Measurements from ENCODE around the gene SFMBT2.
"Not testable (repeated sequence)": the region's sequence is repeated elsewhere in the genome, so short reads cannot be mapped to it uniquely, and the experiment has no call there.

The SFMBT2 gene

GRCh38 chr10:7300384-7300971 is 110.4 kb downstream of the SFMBT2 start:
- no peak for DNase-seq (ENCODE audit: low read depth, low spot score)

- not testable (repeated sequence) for DNase-seq (ENCODE audit: low read depth, low spot score)
Observed at GRCh38 chr10:7299601-7300325, 111.1 kb downstream of the SFMBT2 start.

DNA sequence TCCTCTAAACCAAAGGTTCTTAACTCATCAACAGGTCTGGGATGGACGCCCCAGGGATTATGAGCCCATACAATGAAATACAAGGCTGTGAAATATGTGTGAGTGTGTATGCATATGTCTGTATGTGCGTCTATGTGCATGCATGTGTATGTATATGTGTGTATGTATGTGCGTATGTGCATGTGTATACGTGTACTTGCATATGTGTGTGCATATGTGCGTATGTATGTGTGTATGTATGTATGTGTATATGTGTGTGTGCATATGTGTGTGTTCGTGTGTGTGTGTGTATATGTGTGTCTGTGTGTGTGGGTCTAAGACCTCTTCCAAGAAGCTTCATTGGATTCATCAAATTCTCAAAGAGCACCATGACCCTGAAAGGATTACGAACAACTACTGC is 112.3 kb downstream of the SFMBT2 start:
- no peak for DNase-seq (ENCODE audit: low read depth, low spot score)

DNA sequence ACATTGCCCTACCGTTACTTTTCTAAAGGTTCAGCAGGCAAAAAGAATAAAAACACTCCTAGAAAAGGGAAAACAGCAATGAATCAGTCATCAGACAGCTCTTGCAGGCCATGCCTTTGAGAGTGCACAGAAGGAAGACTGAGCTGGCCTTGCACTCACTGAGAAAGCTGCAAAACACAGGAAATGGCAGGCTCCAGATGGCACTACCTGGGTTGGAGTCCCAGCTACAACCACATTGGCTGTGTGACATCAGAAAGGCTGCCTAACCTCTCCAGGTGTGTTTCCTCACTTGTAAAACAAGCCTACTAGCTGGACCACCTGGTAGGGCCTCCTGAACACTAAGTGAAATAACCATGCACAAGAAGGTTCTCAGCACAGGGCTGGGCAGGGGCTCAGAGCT is 113.7 kb downstream of the SFMBT2 start:
- no peak for DNase-seq (ENCODE audit: low read depth, low spot score)

GRCh38 chr10:7296648-7297047 is 114.2 kb downstream of the SFMBT2 start:
- DNase-seq (ENCODE audit: low read depth, low spot score): no peak

- no peak for DNase-seq (ENCODE audit: low read depth, low spot score)
Observed at GRCh38 chr10:7296076-7296475, 114.8 kb downstream of the SFMBT2 start.

DNA sequence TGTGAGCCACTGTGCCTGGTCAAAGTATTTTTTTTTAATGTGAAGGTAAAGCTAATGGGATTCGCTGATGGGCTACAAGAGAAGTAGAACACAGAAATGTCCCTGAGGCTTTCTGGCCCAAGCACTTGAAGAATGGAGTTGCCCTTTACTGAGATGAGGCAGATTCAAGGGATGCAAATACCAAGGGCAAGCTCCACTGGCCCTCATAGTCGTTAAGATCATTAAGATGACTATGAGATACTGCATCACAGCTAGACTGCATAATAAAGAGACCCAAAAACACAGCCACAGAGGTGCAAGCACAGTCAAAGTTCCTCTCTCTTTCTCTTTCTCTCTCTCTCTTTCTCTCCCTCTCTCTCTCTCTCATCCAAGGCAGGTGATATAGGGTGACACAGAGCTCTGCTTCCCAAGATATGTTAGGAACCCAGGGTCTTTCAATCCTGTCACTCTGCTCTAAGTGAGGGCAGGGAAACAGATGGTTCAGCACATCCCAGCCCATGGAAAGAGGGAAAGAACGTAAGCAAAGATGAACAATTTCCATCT is 117.4 kb downstream of the SFMBT2 start:
- DNase-seq (ENCODE audit: low read depth, low spot score): no peak

GRCh38 chr10:7291487-7292270 is 119.2 kb downstream of the SFMBT2 start:
- DNase-seq (ENCODE audit: low read depth, low spot score): no peak

DNA sequence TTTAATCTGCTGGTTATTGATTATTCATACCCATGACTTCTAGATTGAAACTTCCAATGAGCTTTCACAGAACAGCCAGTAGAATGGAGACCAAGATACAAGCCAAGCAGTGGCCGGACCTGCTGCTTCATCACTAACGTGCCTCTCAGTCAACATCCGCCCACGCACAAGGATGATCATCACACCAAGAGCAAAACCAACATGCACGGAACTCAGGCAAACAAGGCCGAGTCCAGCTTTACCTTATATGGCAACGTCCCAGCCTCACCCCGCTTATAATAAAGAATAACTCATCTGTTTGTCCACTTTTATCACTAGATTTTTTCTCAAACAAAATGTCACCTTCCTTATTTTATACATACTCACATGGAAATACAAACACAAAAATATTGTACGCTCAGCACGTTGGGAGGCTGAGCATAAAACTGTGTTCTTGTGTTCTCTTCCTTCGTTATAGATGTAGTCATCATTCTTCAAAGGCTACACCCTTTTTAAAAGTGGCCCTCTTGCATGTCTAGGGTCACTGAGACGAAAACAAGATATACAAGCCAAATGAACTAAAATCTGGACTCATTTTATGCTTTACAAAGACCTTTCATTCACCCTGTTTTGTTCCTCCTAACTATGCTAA is 122.7 kb downstream of the SFMBT2 start:
- DNase-seq (ENCODE audit: low read depth, low spot score): no peak

DNA sequence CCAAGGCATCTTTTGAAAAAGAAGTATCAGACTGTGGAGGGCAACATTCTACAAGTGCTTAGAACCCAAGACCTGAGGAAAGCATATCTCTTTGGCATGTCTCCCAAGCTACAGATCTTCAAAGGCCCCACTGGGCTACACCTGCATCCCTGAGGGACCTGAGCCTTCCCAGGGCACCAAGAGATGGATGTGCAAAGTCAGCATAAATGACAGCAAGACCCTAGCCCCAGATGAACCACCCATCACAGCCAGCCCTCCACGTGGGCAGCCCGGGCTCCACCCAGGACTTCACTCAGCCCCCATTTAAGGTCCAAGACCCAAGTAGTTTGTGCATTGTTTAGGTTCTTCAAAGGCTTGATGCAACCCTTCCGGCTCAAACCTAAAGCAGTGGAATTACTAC is 123.5 kb downstream of the SFMBT2 start:
- DNase-seq (ENCODE audit: low read depth, low spot score): no peak

- no peak for DNase-seq (ENCODE audit: low read depth, low spot score)
Observed at GRCh38 chr10:7285522-7286322, 125.1 kb downstream of the SFMBT2 start.

- no peak for DNase-seq (ENCODE audit: low read depth, low spot score)
Observed at GRCh38 chr10:7283246-7283645, 127.6 kb downstream of the SFMBT2 start.

DNA sequence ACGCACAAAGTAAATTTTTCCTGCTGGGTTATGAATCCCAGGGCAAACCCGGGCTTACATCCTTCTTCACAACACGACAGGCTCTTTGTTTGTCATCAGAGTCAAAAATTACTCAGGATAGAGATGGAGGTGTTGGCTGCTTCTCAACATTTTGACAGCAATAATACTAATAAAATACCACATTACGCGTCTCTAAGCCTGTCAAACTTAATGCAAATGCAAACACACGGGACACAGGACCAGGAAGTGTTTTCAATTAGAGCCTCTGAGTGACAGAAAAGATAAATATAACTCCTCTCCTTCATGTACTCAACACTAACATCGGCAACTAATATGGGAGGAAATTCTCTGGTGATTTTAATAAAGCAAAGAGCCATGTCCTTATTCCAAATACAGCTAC is 128.4 kb downstream of the SFMBT2 start:
- DNase-seq (ENCODE audit: low read depth, low spot score): no peak

DNA sequence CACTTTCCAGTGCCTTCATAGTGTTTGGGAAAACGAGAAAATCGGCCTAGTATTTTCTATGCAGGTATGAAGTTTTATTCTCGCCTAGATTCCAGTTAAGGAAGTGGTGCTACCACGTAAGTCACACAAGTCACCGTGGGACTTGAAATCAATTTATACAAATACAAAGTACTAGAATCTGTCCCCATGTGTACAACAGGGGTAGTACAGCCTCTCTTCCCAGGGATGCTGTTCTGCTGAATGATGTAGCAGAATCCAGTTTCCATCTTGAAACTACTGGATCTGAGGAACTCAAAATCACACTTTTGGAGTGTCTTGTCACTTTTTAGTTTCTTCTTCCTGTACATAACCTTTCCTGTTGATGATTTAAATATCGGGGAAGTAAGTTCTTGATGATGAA is 129.4 kb downstream of the SFMBT2 start:
- DNase-seq (ENCODE audit: low read depth, low spot score): no peak

DNA sequence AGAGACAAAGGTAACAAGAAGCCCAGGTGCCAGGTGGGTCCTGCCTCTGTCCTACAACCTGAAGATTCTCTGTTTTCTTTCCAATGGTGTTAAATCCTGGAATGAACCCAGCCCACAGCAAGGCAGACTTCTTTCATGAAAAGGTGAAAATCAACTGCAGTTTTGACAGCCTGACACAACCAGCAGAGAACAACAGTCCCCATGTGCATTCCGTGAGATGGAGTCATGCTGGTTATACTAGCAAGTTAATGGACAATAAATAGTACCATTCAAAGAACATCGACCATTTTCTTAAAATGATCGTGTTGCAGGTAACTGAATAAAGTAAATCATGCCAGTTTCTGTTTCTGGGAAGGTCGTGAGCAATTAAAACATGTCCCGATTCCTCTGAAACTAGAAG is 131.5 kb downstream of the SFMBT2 start:
- no peak for DNase-seq (ENCODE audit: low read depth, low spot score)

- DNase-seq (ENCODE audit: low read depth, low spot score): no peak
Observed at GRCh38 chr10:7277867-7278266, 133.0 kb downstream of the SFMBT2 start.

GRCh38 chr10:7277432-7277831 is 133.4 kb downstream of the SFMBT2 start:
- no peak for DNase-seq (ENCODE audit: low read depth, low spot score)

DNA sequence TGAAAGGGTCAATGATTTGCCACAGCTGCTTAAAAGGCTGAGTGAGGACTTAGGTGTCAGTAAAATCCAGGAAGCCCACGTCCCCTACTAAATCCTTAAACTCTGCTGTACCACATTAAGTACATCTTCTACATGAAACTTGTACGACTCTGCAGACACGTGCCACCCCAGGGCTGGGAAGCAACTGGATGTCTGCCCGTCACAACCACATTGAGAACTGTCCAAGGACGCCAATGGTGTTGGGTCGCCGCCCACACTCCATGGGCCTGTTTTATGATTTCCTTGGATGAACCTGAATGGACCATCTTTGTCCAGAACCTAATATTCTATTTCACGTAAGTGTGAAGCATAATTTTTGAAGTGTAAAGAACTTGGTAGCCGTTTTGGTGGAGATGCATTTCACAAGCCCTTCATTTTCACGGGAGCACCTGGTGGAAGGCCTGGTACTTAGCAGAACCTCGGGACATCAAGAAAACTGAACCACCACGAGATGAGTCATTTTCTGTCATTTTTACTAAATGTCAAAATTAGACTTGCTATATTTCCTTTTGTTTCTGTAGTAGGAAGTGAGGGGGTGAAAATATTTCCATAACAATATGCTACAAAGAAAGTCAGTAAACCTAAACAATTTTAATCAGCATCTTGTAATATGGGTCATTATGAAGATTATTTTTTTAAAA is 134.9 kb downstream of the SFMBT2 start:
- DNase-seq (ENCODE audit: low read depth, low spot score): no peak

DNA sequence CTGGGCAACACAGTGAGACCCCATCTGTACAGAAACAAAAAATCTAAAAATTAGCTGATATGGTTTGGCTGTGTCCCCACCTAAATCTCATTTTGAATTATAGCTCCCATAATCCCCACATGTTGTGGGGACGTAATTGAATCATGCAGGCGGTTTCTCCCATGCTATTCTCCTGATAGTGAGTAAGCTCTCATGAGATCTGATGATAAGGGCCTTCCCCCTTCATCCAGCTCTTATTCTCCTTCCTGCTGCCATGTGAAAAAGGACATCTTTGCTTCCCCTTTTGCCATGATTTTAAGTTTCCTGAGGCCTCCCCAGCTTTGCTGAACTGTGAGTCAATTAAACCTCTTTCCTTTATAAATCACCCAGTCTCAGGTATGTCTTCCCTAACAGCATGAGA is 136.5 kb downstream of the SFMBT2 start:
- no peak for DNase-seq (ENCODE audit: low read depth, low spot score)

- DNase-seq (ENCODE audit: low read depth, low spot score): no peak
Observed at GRCh38 chr10:7272008-7272407, 138.8 kb downstream of the SFMBT2 start.

DNA sequence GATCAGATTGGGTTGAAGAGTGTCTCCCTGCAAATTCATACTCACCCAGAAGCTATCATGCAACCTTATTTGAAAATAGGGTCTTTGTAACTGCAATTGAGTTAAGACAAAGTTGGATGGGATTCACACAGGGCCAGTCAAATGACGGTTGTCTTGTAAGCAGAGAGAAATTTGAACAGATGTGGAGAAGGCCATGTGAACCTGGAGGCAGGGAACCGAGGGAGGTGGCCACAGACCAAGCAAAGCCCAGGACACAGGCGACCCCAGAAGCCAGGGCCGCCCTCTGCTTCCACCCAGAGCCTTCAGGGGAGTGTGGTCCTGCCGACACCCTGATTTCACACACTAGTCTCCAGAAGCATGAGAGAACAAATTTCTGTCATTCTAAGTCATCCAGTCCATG is 140.8 kb downstream of the SFMBT2 start:
- DNase-seq (ENCODE audit: low read depth, low spot score): no peak
